CD4-positive, alpha-beta T cell treated with Interleukin-21 for 1 hour (primary cell): ENCODE results near the gene TULP1.
A peak's percentile ranks its signal among the peaks of the same experiment; 100 is the strongest.
"Not testable (repeated sequence)": the region's sequence is repeated elsewhere in the genome, so short reads cannot be mapped to it uniquely, and the experiment has no call there.

ENCODE experiments used
- DNase-seq: peaks from one replicate; pipeline ENCODE4 v3.0.0-alpha.2; 2020

Gene TULP1

DNA sequence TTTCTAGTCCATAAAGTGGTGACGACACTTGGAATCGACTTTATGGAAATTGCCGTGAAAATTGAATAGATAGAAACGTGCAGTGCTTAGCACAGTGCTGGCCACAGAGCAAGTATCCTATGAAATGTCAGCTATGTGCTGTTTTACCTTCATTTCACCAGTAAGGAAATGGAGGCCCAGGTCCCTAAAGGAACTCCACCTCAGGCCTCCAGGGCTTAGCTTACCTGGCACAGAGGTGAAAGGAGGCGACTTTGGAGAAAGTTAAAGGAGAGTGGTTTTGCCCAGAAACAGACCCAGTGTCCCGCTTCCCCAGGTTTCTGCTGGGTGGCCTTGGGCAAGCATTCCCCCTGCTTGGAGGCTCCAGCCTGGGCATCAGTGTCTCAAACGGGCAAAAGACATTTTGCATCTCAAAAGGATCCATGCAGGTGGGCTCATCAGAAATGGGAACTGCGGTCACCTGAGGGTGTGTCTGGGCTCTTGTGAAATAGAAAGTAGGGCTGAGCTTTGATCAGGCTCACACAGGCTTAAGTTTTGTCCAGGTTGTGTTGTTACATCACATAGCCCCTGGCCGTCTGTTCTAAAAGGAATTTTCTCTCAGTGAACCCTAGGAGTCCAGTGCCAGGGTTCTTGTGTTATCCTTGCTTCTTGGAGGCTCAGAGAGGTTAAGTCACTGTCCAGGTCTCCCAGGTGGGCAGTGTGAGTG lies 6.8 kb upstream of the TULP1 start:
- no peak for DNase-seq

- DNase-seq, result no peak
Observed at GRCh38 chr6:35518566-35519312, 6.0 kb upstream of the TULP1 start.

GRCh38 chr6:35517978-35518377 lies 5.3 kb upstream of the TULP1 start:
- not testable (repeated sequence) for DNase-seq

DNA sequence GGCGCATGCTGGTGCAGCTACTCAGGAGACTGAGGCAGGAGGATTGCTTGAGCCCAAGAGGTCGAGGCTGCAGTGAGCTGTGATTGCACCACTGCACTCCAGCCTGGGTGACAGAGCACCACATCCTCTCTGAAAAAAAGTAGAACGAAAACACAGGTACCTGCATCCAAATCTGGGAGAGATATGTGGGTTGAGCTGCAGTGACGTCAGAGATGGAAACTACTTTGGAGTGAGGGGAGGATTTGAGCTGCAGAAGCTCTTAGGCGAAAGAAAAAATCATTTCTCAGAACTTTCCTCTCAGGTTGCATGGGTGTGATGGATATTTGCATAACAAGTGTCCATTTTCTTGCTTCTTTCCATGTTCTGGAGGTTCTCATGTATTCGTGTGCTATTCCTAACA lies 4.0 kb upstream of the TULP1 start:
- DNase-seq, result no peak

DNA sequence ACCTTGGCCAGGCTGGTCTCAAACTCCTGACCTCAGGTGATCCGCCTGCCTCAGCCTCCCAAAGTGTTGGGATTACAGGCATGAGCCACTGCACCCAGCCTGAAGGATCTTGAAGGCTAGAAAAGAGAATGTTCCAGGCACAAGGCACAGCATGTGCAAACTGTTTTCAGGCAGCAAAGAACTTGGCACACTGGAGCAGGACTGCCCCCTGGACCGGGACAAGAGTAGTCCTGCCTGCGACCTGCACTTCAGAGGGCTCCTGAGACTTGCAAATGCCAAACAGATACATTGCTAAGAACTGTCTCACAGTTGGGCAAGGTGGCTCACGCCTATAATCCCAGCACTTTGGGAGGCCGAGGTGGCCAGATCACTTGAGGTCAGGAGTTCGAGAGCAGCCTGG lies 3.2 kb upstream of the TULP1 start:
- not testable (repeated sequence) for DNase-seq

DNA sequence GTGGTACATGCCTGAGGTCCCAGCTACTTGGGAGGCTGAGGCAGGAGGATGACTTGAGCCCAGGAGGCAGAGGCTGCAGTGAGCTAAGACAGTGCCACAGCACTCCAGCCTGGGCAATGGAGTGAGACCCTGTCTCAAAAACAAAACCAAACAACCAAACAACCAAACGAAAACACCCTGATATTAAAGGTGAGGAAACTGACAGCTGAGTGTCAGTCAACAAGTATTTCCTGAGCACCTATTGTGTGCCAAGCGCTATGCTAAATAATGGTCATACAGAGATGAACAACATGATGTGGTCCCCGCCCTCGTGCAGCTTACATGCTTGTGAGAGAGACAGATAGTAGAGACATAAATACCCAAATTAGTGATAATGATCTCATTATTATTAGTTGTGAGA lies 1.9 kb upstream of the TULP1 start:
- DNase-seq, result no peak

GRCh38 chr6:35512006-35512405 lies 690 bp downstream of the TULP1 start:
- DNase-seq, result no peak

- DNase-seq, result no peak
Observed at GRCh38 chr6:35511562-35511941, 1.1 kb downstream of the TULP1 start.

- no peak for DNase-seq
Observed at GRCh38 chr6:35510916-35511561, 1.7 kb downstream of the TULP1 start.

GRCh38 chr6:35508542-35508941 lies 4.2 kb downstream of the TULP1 start:
- DNase-seq, result no peak

GRCh38 chr6:35508027-35508426 lies 4.7 kb downstream of the TULP1 start:
- no peak for DNase-seq

DNA sequence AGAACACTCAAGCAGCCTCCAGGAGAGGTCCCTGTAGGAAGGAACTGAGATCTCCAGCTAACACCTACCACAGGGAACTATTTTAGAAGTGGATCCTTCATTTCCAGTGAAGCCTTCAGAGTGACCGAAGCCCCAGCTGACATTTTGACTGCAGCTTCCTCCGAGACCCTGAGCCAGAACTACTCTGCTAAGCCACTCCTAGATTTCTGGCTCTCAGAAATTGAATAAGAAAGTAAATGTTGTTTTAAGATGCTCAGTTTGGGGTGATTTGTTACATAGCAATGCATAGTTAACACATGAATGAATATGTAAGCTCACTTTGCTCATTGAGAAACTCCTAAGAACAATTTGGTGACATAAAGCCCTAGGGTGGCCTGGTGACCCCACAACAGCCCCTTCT lies 5.5 kb downstream of the TULP1 start:
- no peak for DNase-seq

- DNase-seq, result no peak
Observed at GRCh38 chr6:35506536-35506935, 6.2 kb downstream of the TULP1 start.

- DNase-seq, result no peak
Observed at GRCh38 chr6:35505999-35506412, 6.7 kb downstream of the TULP1 start.

- no peak for DNase-seq
Observed at GRCh38 chr6:35503534-35503933, 9.2 kb downstream of the TULP1 start.

GRCh38 chr6:35501784-35502183 lies 10.9 kb downstream of the TULP1 start:
- no peak for DNase-seq

GRCh38 chr6:35500782-35501181 lies 11.9 kb downstream of the TULP1 start:
- DNase-seq, result no peak

GRCh38 chr6:35499372-35499771 lies 13.3 kb downstream of the TULP1 start:
- DNase-seq, result no peak

GRCh38 chr6:35498422-35499067 lies 14.2 kb downstream of the TULP1 start:
- no peak for DNase-seq

DNA sequence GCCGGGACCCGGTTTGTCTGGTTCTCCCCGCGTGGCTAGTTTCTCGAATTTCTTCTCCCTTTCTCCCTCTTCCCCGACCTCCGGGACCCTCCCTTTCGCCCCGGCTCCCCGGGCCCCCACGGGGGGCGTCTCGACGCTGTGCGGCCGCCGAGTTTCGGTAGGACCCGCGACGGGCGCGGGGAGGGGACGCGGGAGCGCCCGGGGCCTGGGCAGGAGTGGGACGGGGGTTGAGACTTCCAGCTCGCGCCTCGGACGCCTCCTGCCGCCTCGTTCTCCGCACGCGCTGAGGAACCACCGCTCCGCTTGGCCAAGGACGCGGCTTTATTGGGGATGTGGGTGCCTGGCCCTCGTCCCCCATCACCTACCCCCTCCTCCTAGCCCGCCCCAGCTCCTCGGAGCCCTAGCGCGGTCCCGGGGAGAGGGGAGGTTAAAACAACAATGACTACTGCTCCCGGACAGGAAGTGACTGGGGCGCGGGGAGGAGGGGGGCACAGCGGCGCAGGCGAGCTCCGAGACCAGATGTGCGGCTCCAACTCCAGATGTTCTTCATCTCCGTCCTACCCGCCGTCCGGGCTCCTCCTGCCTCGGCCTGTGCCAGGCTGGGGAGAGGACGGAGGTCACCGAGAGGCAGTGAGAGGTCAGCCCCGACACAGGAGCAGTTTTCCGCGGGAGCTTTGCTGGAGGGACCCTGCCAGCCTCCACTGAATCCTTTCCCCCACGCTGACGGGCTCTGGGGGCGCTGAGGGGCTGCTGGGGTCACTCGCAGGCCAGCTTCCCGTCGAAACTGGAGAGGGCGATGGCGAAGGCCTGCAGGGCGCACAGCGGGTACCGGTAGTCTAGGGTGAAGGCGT lies 14.9 kb downstream of the TULP1 start:
- DNase-seq, result peak; percentile 45

DNA sequence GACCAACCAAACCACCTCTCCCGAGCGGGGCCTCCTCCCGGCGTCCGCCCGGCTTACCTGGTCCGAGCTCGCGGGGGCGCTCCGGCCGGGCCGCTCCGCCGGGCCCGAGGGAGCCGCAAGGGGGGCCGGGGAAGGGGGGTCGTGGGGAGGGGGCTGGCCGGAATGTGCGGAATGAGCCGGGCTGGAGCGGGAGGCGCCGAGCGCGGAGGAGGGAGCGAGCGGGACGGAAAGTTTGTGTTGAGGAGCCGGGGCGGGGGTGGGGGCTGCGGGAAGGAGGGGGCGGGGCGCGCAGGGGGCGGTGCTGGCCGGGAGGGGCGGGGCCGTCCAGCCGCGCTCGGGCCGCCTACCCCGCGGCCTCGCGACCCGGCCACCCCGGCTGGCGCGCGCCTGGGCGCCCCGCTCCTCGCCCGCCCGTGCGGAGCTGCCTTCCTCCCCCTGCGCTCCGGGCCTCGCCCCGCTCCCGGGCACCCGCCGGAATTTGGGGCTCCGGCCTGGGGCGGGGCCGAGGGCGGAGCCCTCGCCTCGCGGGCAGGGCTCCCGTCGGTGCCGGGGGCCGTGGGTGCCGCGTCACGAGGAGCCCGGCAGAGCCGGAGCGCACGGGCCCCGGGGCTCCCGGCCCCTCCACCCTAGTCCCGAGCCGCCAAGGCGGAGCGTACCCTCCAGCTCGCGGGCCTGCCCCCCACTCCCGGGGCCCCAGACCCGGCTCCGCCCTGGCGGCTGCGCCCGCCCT lies 15.7 kb downstream of the TULP1 start, which contains the start of gene TEAD3:
Gene TEAD3 (minus strand): TSS at position 239 of the 730 bp plus-strand sequence.
- DNase-seq, result peak; percentile 61
